ENCODE results near the gene ZNF805.

ZNF805 gene

GRCh38 chr19:57269515-57270250 lies 29.3 kb downstream of the ZNF805 start:
- DNase-seq, result peak; percentile 86

- no peak for DNase-seq
These were observed 30.8 kb downstream of the ZNF805 start for GRCh38 chr19:57271280-57271679.

- DNase-seq, result no peak
These were observed 32.6 kb downstream of the ZNF805 start for GRCh38 chr19:57273014-57273413.

GRCh38 chr19:57276430-57276829 lies 36.0 kb downstream of the ZNF805 start:
- no peak for DNase-seq

- DNase-seq, result peak; percentile 79
These were observed 38.0 kb downstream of the ZNF805 start for GRCh38 chr19:57278481-57278880.

GRCh38 chr19:57279418-57280164 lies 39.2 kb downstream of the ZNF805 start:
- peak; percentile 95 for DNase-seq

- peak; percentile 93 for DNase-seq
These were observed 39.9 kb downstream of the ZNF805 start, which contains the start of gene ZNF460 for GRCh38 chr19:57280165-57280961. ZNF460 (plus strand) TSS chr19:57280485; CDS start chr19:57280807, 322 bp downstream.

GRCh38 chr19:57280962-57281400 lies 40.5 kb downstream of the ZNF805 start:
- DNase-seq, result no peak

GRCh38 chr19:57282011-57282643 lies 41.7 kb downstream of the ZNF805 start:
- no peak for DNase-seq

GRCh38 chr19:57288373-57288772 lies 47.9 kb downstream of the ZNF805 start:
- no peak for DNase-seq

GRCh38 chr19:57290970-57291369 lies 50.5 kb downstream of the ZNF805 start:
- DNase-seq, result no peak

- no peak for DNase-seq
These were observed 52.1 kb downstream of the ZNF805 start for GRCh38 chr19:57292547-57292946.

- no peak for DNase-seq
These were observed 53.3 kb downstream of the ZNF805 start for GRCh38 chr19:57293719-57294118.

GRCh38 chr19:57302020-57302465 lies 61.6 kb downstream of the ZNF805 start:
- peak; percentile 27 for DNase-seq

GRCh38 chr19:57302727-57303401 lies 62.4 kb downstream of the ZNF805 start:
- DNase-seq, result no peak
